ENCODE data around the gene PLA2G3.

Gene PLA2G3

DNA sequence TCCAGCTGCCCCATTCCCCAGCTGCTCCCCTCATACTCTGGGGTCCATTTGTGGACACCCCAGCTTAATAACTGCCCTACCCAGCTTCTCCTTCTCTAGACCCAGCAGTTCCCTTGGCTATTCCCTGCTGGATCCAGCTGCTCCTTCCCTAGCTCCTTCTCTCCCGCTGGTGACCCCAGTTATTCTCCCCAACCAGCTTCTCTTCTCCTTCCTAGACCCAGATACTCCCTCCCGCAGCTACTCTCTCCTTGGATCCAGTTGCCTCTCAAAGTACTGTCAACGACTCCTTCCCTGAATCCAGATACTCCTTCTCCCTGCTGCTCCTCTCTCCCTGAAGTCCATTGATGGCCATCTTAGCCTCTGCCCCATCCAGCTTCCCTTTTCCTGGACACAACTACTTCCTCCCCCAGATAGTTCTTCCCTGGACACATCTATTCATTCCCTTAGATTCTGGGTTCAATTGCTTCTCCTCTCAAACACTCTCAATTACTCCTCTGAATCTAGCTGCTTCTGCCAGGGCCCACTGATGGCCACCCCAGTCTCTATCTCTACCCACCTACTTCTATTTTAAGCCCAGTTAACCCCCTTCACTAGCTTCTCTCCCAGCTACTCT, 44.6 kb downstream of the PLA2G3 start:
- Histone ChIP-seq H3K36me3 (ENCODE audit: insufficient read depth, low read length) (peaks cover 61% of the 10 kb centered on the region; the same call in 1 of the 2 replicates), H3K27me3 (ENCODE audit: insufficient read depth, low read length, poor library complexity, severe bottlenecking) (no peaks in the 10 kb centered on the region), H3F3A (ENCODE audit: low read depth) (no peaks in the 10 kb centered on the region), H3K9me2 (replicated peaks; ENCODE audit: low read depth, low read length) (no peaks in the 10 kb centered on the region), H4K20me1 (ENCODE audit: insufficient read depth, low read length, poor library complexity, severe bottlenecking) (no peaks in the 10 kb centered on the region), H3K9ac (ENCODE audit: low read depth, low read length, poor library complexity, severe bottlenecking) (no peak overlapping the region), H3K79me2 (ENCODE audit: insufficient read depth, low read length) (no peaks in the 10 kb centered on the region), H3K4me3 (ENCODE audit: low read length, poor library complexity, severe bottlenecking) (no peak overlapping the region), H3K9me3 (ENCODE audit: insufficient read depth, low read depth, low read length) (no peaks in the 10 kb centered on the region), H3K4me2 (ENCODE audit: low read depth, low read length, poor library complexity, severe bottlenecking) (no peak overlapping the region), H3K4me1 (ENCODE audit: insufficient read depth, low read length, poor library complexity, severe bottlenecking) (no peaks in the 10 kb centered on the region), H2AFZ (ENCODE audit: low read length) (no peak overlapping the region)
- TF ChIP-seq, protein P1, sequence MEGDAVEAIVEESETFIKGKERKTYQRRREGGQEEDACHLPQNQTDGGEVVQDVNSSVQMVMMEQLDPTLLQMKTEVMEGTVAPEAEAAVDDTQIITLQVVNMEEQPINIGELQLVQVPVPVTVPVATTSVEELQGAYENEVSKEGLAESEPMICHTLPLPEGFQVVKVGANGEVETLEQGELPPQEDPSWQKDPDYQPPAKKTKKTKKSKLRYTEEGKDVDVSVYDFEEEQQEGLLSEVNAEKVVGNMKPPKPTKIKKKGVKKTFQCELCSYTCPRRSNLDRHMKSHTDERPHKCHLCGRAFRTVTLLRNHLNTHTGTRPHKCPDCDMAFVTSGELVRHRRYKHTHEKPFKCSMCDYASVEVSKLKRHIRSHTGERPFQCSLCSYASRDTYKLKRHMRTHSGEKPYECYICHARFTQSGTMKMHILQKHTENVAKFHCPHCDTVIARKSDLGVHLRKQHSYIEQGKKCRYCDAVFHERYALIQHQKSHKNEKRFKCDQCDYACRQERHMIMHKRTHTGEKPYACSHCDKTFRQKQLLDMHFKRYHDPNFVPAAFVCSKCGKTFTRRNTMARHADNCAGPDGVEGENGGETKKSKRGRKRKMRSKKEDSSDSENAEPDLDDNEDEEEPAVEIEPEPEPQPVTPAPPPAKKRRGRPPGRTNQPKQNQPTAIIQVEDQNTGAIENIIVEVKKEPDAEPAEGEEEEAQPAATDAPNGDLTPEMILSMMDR (conservative IDR thresholded peaks at IDR 0.05; ENCODE audit: low read length), result no peak
- TF ChIP-seq EZH2phosphoT487 (IDR thresholded peaks at IDR 0.05; ENCODE audit: borderline replicate concordance), result no peak

- no peaks in the 10 kb centered on the region for H4K20me1 ChIP-seq (ENCODE audit: insufficient read depth, low read length, poor library complexity, severe bottlenecking)
- H3K36me3 ChIP-seq (ENCODE audit: insufficient read depth, low read length), result peaks cover 62% of the 10 kb centered on the region; the same call in 1 of the 2 replicates
Observed at GRCh38 chr22:31094741-31095140, 45.6 kb downstream of the PLA2G3 start.

DNA sequence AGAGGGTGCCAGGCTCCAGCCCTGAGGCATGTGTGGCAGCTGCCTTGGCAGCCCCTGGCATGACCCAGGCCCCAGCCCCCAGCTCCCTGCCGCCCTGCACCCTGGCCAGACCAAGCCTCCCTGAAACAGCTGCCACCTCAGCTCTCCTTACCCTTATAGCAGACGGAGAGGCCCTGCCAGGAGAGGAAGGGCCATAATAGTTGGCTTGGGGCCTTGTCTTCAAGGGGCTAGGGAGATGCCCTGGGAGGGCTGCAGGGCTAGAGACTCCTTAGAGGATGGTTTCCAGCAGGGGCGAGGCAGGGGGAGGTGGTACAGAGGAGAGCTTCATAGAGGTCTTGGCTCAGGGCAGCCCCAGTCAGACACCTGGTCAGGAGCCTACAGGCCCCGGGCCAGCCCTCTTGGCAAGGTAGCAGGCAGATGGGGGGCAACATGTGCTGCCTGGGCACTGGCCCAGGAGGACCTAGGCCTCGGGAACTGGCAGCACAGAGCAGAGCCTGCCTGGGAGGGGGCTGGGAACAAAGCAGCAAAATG, 46.2 kb downstream of the PLA2G3 start:
- Histone ChIP-seq H3K4me3 (ENCODE audit: low read length, poor library complexity, severe bottlenecking) (no peak overlapping the region), H3K27me3 (ENCODE audit: insufficient read depth, low read length, poor library complexity, severe bottlenecking) (no peaks in the 10 kb centered on the region), H2AFZ (ENCODE audit: low read length) (no peak overlapping the region), H3K79me2 (ENCODE audit: insufficient read depth, low read length) (no peaks in the 10 kb centered on the region), H3K9me3 (ENCODE audit: insufficient read depth, low read depth, low read length) (no peaks in the 10 kb centered on the region), H4K20me1 (ENCODE audit: insufficient read depth, low read length, poor library complexity, severe bottlenecking) (no peaks in the 10 kb centered on the region), H3K4me1 (ENCODE audit: insufficient read depth, low read length, poor library complexity, severe bottlenecking) (no peaks in the 10 kb centered on the region), H3K9me2 (replicated peaks; ENCODE audit: low read depth, low read length) (no peaks in the 10 kb centered on the region), H3K4me2 (ENCODE audit: low read depth, low read length, poor library complexity, severe bottlenecking) (no peak overlapping the region), H3F3A (ENCODE audit: low read depth) (no peaks in the 10 kb centered on the region), H3K36me3 (ENCODE audit: insufficient read depth, low read length) (peaks cover 62% of the 10 kb centered on the region; the same call in 1 of the 2 replicates), H3K9ac (ENCODE audit: low read depth, low read length, poor library complexity, severe bottlenecking) (no peak overlapping the region)
- TF ChIP-seq EZH2phosphoT487 (IDR thresholded peaks at IDR 0.05; ENCODE audit: borderline replicate concordance), result no peak
- TF ChIP-seq, protein P1 (conservative IDR thresholded peaks at IDR 0.05; ENCODE audit: low read length), result no peak

More at GRCh38 chr22:31094741-31095140, 45.6 kb downstream of the PLA2G3 start:
- no peak for TF ChIP-seq EZH2phosphoT487 (IDR thresholded peaks at IDR 0.05; ENCODE audit: borderline replicate concordance)
- TF ChIP-seq, protein P1 (conservative IDR thresholded peaks at IDR 0.05; ENCODE audit: low read length), result no peak
- Histone ChIP-seq H3K9me3 (ENCODE audit: insufficient read depth, low read depth, low read length) (no peaks in the 10 kb centered on the region), H3K9me2 (replicated peaks; ENCODE audit: low read depth, low read length) (no peaks in the 10 kb centered on the region), H3K27me3 (ENCODE audit: insufficient read depth, low read length, poor library complexity, severe bottlenecking) (no peaks in the 10 kb centered on the region), H3K4me1 (ENCODE audit: insufficient read depth, low read length, poor library complexity, severe bottlenecking) (no peaks in the 10 kb centered on the region), H3K4me2 (ENCODE audit: low read depth, low read length, poor library complexity, severe bottlenecking) (no peak overlapping the region), H3K79me2 (ENCODE audit: insufficient read depth, low read length) (no peaks in the 10 kb centered on the region), H3K9ac (ENCODE audit: low read depth, low read length, poor library complexity, severe bottlenecking) (no peak overlapping the region), H2AFZ (ENCODE audit: low read length) (no peak overlapping the region), H3K4me3 (ENCODE audit: low read length, poor library complexity, severe bottlenecking) (no peak overlapping the region), H3F3A (ENCODE audit: low read depth) (no peaks in the 10 kb centered on the region)
